CD14-positive monocyte (primary cell): Measurements from ENCODE around the gene CHKA. TPM values are rescaled to one million over a fixed set of nuclear protein-coding genes. Genes with fewer than 3 reads are reported as not detected.
A peak's percentile ranks its signal among the peaks of the same experiment; 100 is the strongest.

ENCODE experiments used
- DNase-seq, 3 donors: peaks; one replicate each; pipeline ENCODE4 v3.0.0-alpha.2; 2011 to 2022
- H2AFZ ChIP-seq: 2 replicates; pipeline ENCODE4 v1.6.0; 2012; ENCODE audit warnings: mild to moderate bottlenecking, low read depth, low read length, inconsistent platforms; ENCODE audit not compliant: insufficient read depth, poor library complexity, severe bottlenecking
- H3K27ac ChIP-seq, 2 donors: 1 replicate in 1 of 2; 2 replicates in 1 of 2; pipeline ENCODE4 v1.5.1; 2012 to 2013; ENCODE audit warnings: low read length in 2 of 2, control low read depth in 1 of 2, inconsistent platforms in 1 of 2, low read depth in 1 of 2, mild to moderate bottlenecking in 1 of 2
- H3K27me3 ChIP-seq, 2 donors: one replicate each; pipeline versions ENCODE4 v1.6.0 to v1.6.1; 2011 to 2013; ENCODE audit warnings: low read length in 2 of 2; ENCODE audit not compliant: control insufficient read depth in 2 of 2, insufficient read depth in 2 of 2
- H3K36me3 ChIP-seq, 2 donors: replicated peaks in 1 of 2; 1 replicate in 1 of 2; 2 replicates in 1 of 2; pipeline versions ENCODE4 v1.5.1 to v1.6.1; 2012 to 2013; ENCODE audit warnings: low read length in 2 of 2, control low read depth in 1 of 2, inconsistent platforms in 1 of 2, mild to moderate bottlenecking in 1 of 2; ENCODE audit not compliant: insufficient read depth in 2 of 2, control insufficient read depth in 1 of 2
- H3K4me1 ChIP-seq, 2 donors: 1 replicate in 1 of 2; 2 replicates in 1 of 2; pipeline versions ENCODE4 v1.5.1 to v1.6.1; 2012 to 2013; ENCODE audit warnings: low read length in 2 of 2, control low read depth in 1 of 2, inconsistent platforms in 1 of 2, mild to moderate bottlenecking in 1 of 2, moderate library complexity in 1 of 2; ENCODE audit not compliant: insufficient read depth in 2 of 2, control insufficient read depth in 1 of 2
- H3K4me2 ChIP-seq: replicated peaks from 2 replicates; pipeline ENCODE3; 2012; ENCODE audit warnings: low read length, moderate library complexity, mild to moderate bottlenecking; ENCODE audit not compliant: poor library complexity, severe bottlenecking; ENCODE audit errors: extremely low read depth
- H3K4me3 ChIP-seq, 3 experiments: fragments of 200-600 bp in 1 of 3; sonication (generic) in 1 of 3; replicated peaks in 1 of 3; 1 replicate in 2 of 3; 2 replicates in 1 of 3; pipeline ENCODE4 v1.5.1; 2011 to 2013; ENCODE audit warnings: low read length in 3 of 3, mild to moderate bottlenecking in 3 of 3, control low read depth in 2 of 3, low read depth in 2 of 3, inconsistent platforms in 1 of 3, moderate library complexity in 1 of 3
- H3K79me2 ChIP-seq: 2 replicates; pipeline ENCODE4 v1.6.0; 2012; ENCODE audit warnings: mild to moderate bottlenecking, control low read depth, inconsistent platforms, low read length, moderate library complexity; ENCODE audit not compliant: insufficient read depth
- H3K9ac ChIP-seq: 2 replicates; pipeline ENCODE4 v1.6.0; 2017; ENCODE audit warnings: low read length, mild to moderate bottlenecking; ENCODE audit not compliant: insufficient read depth, poor library complexity, severe bottlenecking
- H3K9me3 ChIP-seq, 2 donors: replicated peaks in 1 of 2; 1 replicate in 1 of 2; 2 replicates in 1 of 2; pipeline versions ENCODE4 v1.5.1 to v1.6.1; 2012 to 2013; ENCODE audit warnings: low read length in 2 of 2, control low read depth in 1 of 2; ENCODE audit not compliant: control insufficient read depth in 1 of 2, insufficient read depth in 1 of 2
- H4K20me1 ChIP-seq: 2 replicates; pipeline ENCODE4 v1.6.0; 2012; ENCODE audit warnings: mild to moderate bottlenecking, low read length, control low read depth, moderate library complexity; ENCODE audit not compliant: insufficient read depth
- H3K27ac Mint-ChIP-seq, 7 donors: one replicate each; pipeline ENCODE4 v1.8.0; 2020; ENCODE audit warnings: mild to moderate bottlenecking in 7 of 7, mixed read lengths in 7 of 7, moderate library complexity in 6 of 7, inconsistent platforms in 2 of 7
- H3K27me3 Mint-ChIP-seq, 3 donors: one replicate each; pipeline ENCODE4 v1.8.0; 2021 to 2022; ENCODE audit warnings: low read depth in 3 of 3, mild to moderate bottlenecking in 3 of 3, mixed read lengths in 3 of 3, moderate library complexity in 3 of 3, inconsistent platforms in 1 of 3
- H3K36me3 Mint-ChIP-seq, 2 donors: one replicate each; pipeline ENCODE4 v1.8.0; 2020; ENCODE audit warnings: mixed read lengths in 2 of 2, inconsistent platforms in 1 of 2, mild to moderate bottlenecking in 1 of 2
- H3K4me1 Mint-ChIP-seq: one replicate; pipeline ENCODE4 v1.8.0; 2020; ENCODE audit warnings: mild to moderate bottlenecking, mixed read lengths
- H3K4me3 Mint-ChIP-seq, 2 donors: one replicate each; pipeline ENCODE4 v1.8.0; 2020; ENCODE audit warnings: mild to moderate bottlenecking in 2 of 2, mixed read lengths in 2 of 2, moderate library complexity in 1 of 2
- H3K9me3 Mint-ChIP-seq, 7 donors: one replicate each; pipeline ENCODE4 v1.8.0; 2020 to 2022; ENCODE audit warnings: mixed read lengths in 7 of 7, mild to moderate bottlenecking in 6 of 7, moderate library complexity in 6 of 7, inconsistent platforms in 2 of 7
- CTCF ChIP-seq: fragments of 200-600 bp; IDR thresholded peaks from one replicate; pipeline ENCODE4 v1.8.0; 2022; ENCODE audit warnings: antibody characterized with exemption, mild to moderate bottlenecking
- WGBS: methylation state at CpG from one replicate; pipeline ENCODE4 v1.1.5; 2013; ENCODE audit warnings: missing lambda C conversion rate; ENCODE audit not compliant: insufficient coverage; 5-methylcytosine and 5-hydroxymethylcytosine counted together
- intact Hi-C, 2 donors: fragments of 100-400 bp; cut with micrococcal nuclease; formaldehyde crosslinking; loops; one replicate each; pipeline versions ENCODE4 v1.15.0 to v1.15.1; 2023
- polyA plus RNA-seq, 3 donors: library from polyadenylated mRNA; depleted of rRNA in 1 of 3; unstranded in 2 of 3; stranded (reverse) in 1 of 3; fragments of 300-500 nt in 2 of 3; fragments of >200 nt in 1 of 3; fragmentation: Illumina TruSeq in 2 of 3; gene quantifications; 1 replicate in 2 of 3; 2 replicates in 1 of 3; pipeline ENCODE4 v1.2.3, GENCODE V29; 2012 to 2021

The CHKA gene
- polyA plus RNA-seq, 3 donors: 2.8 to 20.9 (median 5.7) TPM

- H3K9me3 Mint-ChIP-seq: peaks cover 0 to 2% (median 0%) of the 10 kb centered on the region in 7 donors
- peaks cover 17% of the 10 kb centered on the region for H3K4me1 Mint-ChIP-seq
- H3K4me3 ChIP-seq: no peak overlapping the region
- no peak overlapping the region for H3K4me3 Mint-ChIP-seq
- H3K27me3 ChIP-seq: no peaks in the 10 kb centered on the region
- H3K27ac Mint-ChIP-seq: no peak overlapping the region
- peaks cover 14 to 17% of the 10 kb centered on the region in 2 donors for H3K36me3 Mint-ChIP-seq
- peaks cover 9% of the 10 kb centered on the region for H3K79me2 ChIP-seq
- intact Hi-C loops: no loop called here
- H2AFZ ChIP-seq: no peak overlapping the region
- H3K36me3 ChIP-seq: peaks cover 0 to 16% of the 10 kb centered on the region in 2 donors
- H3K27me3 Mint-ChIP-seq: peaks cover 0 to 2% (median 0%) of the 10 kb centered on the region in 3 donors
- no peaks in the 10 kb centered on the region for H3K9me3 ChIP-seq
- no peak for DNase-seq
- no peak for TF ChIP-seq CTCF
- no peak overlapping the region for H3K9ac ChIP-seq
- H3K4me1 ChIP-seq: peaks cover 12 to 17% of the 10 kb centered on the region in 2 donors
- 100% methylated on average over 2 of the region's 2 CpGs for WGBS
- no peak overlapping the region for H3K4me2 ChIP-seq
- H3K27ac ChIP-seq: no peak overlapping the region
- H4K20me1 ChIP-seq: peaks cover 19% of the 10 kb centered on the region
These were observed 28.8 kb downstream of the CHKA start for GRCh38 chr11:68092411-68092810.

GRCh38 chr11:68090706-68091105 is 30.5 kb downstream of the CHKA start:
- peaks cover 12 to 17% of the 10 kb centered on the region in 2 donors for H3K4me1 ChIP-seq
- H3K9ac ChIP-seq: no peak overlapping the region
- Mint-ChIP-seq H3K27ac (peak overlapping the region in 6 of 7 donors; percentile 51 to 88 (median 65)), H3K27me3 (no peaks in the 10 kb centered on the region), H3K4me3 (peak overlapping the region in 1 of 2 donors; percentile 83), H3K36me3 (peaks cover 8% of the 10 kb centered on the region in 2 donors), H3K9me3 (peaks cover 0 to 2% (median 0%) of the 10 kb centered on the region in 7 donors), H3K4me1 (peaks cover 17% of the 10 kb centered on the region)
- intact Hi-C loops: no loop called here
- peaks cover 0 to 9% of the 10 kb centered on the region in 2 donors for H3K36me3 ChIP-seq
- peak overlapping the region in 1 of 2 donors; percentile 64 for H3K27ac ChIP-seq
- H3K9me3 ChIP-seq: no peaks in the 10 kb centered on the region
- peak; percentile 54 to 59 (median 56) for DNase-seq
- H3K27me3 ChIP-seq: no peaks in the 10 kb centered on the region
- WGBS: 0% methylated on average over 2 of the region's 6 CpGs
- H3K4me2 ChIP-seq: peak overlapping the region; percentile 39
- no peak overlapping the region for H2AFZ ChIP-seq
- H4K20me1 ChIP-seq: peaks cover 10% of the 10 kb centered on the region
- H3K4me3 ChIP-seq: peak overlapping the region in 1 of 3 experiments; percentile 20
- peaks cover 9% of the 10 kb centered on the region for H3K79me2 ChIP-seq
- TF ChIP-seq CTCF: no peak
